HG02870 (cell line): ENCODE measurements around the gene NMT1.

Source experiments
- ATAC-seq: cut with Tn5 transposase; IDR thresholded peaks from one replicate; pipeline ENCODE4 v1.9.1; 2021; ENCODE audit warnings: mild to moderate bottlenecking, moderate library complexity; ENCODE audit not compliant: unreplicated experiment

The NMT1 gene

GRCh38 chr17:45060797-45061605, at the start of gene NMT1:
Gene NMT1, plus strand, starts transcription at chr17:45061317. Its CDS starts 13 bp downstream, at chr17:45061330.
- peak; percentile 85 for ATAC-seq

DNA sequence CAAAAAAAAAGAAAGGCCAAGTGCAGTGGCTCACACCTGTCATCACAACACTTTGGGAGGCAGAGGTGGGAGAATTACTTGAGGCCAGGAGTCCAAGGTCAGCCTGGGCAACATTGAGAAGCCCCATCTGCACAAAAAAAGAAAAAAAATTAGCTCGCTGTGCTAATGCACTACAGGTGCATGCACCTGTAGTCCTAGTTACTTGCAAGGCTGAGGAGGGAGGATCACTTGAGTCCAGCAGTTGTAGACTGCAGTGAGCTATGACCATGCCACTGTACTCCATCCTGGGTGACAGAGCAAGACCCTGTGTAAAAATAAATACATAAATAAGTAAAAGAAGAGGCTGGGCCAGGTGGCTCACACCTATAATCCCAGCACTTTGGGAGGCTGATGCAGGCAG, 49.4 kb upstream of the NMT1 start:
- ATAC-seq = no peak

- no peak for ATAC-seq
These were observed 47.8 kb upstream of the NMT1 start for GRCh38 chr17:45013021-45013997.

GRCh38 chr17:45016237-45016636, 44.9 kb upstream of the NMT1 start:
- no peak for ATAC-seq

DNA sequence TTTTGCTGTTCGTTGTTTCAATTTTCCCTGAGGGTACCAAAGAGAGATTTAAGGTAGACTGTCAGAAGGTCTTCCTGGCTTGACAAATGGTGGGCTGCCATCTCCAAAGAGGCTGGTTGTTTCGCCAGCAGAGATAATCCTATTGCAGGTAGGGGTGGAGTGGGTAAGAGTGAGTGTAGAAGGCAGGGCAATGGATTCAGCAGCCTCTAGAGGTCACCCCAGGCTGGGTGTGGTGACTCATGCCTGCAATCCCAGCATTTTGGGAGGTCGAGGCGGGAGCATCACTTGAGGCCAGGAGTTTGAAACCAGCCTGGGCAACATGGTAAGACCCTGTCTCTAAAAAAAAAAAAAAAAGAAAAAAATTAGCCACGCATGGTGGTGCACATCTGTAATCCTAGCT, 44.3 kb upstream of the NMT1 start:
- no peak for ATAC-seq

- no peak for ATAC-seq
These were observed 42.6 kb upstream of the NMT1 start for GRCh38 chr17:45018514-45018847.

DNA sequence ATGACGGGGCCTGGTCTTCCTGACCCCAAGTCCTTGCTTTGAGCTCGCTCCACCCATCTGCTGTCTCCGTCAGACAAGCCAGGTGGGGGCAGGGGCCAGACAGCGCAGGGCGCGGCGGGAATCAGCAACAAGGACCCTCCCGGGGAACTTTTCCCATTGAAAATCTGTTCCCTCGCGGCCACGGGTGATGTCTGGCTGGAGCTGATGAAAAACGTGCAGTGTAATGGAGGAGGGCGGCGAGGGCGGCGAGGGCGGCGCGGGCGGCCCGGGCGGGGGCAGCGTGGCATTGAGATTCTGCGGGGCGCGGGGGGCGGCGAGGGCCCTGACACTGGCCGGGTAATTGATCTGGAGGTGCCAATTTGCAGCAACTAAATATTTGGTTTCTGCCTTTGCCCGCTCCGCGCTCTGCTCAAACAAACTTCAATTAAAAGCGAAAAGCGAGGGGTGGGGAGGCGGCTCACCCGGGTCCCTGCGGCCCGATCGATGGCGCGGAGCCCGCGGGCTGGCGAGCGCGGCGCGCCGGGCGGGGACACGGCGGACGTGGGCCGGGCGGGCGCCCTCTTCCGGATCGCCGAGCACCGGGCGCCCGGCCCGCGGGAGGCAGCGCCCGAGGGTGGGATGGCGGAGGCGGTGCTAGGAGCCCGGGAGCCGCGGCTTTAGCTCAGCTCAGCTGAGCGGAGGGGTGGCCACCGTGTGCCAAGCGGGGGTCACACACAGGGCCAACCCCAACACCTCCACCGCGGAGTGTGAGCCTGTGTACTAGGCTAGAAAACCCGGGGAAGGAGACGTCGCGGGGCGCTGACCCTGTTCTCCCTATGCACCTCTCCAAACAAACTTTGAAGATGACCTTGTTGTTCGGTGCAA, 42.0 kb upstream of the NMT1 start:
- no peak for ATAC-seq

DNA sequence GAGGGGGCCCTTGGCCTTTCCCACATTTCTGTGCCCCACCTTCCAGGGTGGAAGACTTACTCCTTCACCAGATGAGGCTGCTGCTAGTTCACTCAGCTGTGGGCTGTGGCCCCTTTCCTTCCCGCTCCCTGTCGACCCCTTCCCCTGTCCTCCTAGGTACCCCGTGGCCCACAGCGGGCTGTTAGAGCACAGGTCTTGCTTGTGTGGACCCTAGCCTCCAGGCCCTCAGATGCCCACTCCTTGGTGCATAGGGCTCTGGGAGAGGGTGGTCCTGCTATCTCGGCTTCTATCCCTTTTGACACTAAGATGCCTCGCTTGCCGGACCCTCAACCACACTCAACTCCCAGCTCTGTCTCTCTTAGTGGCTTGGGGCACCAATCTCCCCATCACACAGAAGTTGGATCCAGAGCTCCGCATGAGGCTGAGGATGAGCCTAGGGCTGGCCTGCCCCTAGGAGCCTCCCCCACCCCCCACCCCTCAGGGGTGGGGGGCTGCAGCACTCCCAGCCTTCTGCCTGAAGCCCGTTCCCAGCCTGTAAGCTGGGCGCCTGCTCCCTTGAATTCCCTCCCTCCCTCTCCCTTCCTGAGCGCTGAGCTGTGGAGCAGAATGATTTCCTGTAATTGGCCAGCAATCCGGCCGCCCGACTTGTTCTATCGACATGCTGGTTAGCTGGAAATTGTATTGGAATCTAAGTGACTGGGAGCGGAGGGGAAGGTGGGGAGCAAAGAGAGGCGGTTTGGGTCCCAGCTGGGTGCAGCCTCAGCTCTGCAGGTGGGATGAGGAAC, 40.6 kb upstream of the NMT1 start:
- no peak for ATAC-seq

GRCh38 chr17:45021607-45022287, 39.4 kb upstream of the NMT1 start:
- ATAC-seq = no peak

DNA sequence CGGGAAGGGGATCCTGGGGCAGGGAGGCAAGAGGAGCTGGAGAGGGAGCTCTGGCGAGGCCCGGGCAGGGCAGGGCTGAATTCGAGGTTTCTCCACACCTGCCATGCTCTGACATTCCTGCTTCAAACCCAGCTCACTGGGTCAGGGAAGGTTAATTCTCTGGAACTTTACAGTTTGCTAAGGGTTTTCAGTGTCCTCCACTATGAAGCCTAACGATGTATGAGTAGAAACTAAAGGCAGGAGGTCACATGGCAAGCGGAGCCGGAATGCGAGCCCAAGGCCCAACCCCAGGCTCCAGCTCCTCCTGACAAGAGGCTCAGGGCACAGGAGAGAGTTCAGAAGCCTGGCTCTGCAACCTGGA, 38.8 kb upstream of the NMT1 start:
- no peak for ATAC-seq

DNA sequence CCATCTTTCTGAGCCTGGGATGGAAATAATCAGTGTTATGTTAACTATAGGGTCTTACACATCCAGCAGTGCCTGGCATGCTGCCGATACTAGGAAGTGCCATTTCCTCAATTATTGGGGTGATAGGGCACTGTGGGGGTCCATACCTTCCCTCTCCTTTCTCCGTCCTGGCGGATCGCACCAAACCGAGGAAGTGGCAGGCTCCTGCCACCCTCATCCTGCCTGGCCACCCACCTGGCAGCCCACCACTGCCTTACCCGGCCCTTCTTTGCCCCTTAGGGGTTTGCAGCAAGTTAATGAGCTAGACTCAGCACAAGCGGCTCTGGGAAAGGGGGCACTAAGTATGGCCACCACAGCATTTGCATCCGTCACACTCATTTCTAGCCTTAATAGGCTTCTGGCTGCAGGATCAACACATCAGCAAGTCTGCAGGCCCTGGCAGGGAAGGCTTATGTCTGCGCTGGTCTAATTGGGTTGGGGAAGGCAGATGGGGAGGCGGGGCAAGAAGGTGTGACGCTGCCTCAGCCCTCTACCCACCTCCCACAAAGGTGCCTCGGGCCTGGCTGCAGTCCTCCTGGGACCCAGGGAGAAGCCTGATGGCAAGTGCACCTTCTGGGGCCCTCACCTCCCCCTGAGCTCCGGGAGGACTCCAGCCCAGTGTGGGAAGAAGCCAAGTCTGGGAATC, 38.3 kb upstream of the NMT1 start:
- ATAC-seq = no peak

GRCh38 chr17:45029096-45029495, 32.0 kb upstream of the NMT1 start:
- ATAC-seq = no peak

DNA sequence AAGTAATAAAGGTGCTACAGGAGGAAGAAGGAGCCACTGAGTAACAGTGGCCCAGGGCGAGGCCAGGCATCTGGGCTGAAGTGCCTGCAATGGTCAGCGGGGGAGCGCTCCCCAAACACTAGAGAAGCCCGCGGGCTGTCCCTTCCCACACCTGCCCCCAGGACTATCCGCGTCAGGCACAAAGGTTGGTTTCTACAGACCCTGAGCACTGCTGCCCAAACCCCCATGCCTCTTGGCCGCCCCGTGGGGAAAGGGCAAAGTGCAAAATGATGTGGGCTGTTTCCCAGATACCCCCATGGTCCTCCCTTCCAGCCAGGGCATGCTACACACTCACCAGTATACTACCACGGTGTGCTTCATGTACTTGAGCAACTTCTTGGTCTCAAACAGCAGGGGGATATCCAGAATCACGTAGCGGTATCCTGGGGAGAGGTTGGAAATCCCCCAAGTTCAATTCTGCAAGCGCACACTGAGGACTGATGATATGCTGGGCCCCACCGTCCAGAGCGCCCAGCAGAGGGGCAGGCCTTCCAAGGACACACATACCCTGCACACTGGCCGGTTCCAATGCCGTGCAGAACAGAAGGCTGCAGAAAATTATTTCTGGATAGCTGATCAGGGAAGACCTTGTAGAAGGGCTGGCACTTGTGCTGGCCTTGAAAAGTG, 31.2 kb upstream of the NMT1 start:
- no peak for ATAC-seq

DNA sequence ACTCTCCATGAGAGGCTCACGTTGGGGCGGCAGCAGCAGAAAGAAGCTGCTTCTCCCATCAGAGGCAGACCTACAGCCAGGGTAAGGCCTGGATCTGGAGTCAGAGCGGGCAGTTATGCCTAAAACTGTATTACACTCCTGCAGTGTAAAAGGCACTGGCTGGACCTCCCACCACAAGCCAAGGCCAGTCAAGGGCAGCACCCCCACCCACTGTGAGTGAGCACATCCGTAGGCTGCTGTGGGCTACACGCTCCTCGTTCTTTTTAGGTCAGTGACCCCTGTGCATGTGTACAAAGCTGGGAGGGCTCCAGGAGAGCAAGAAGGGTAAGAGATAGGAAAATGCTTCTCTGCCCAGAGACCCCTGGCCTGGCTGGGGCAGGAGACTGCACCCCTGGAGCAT, 30.4 kb upstream of the NMT1 start:
- no peak for ATAC-seq

DNA sequence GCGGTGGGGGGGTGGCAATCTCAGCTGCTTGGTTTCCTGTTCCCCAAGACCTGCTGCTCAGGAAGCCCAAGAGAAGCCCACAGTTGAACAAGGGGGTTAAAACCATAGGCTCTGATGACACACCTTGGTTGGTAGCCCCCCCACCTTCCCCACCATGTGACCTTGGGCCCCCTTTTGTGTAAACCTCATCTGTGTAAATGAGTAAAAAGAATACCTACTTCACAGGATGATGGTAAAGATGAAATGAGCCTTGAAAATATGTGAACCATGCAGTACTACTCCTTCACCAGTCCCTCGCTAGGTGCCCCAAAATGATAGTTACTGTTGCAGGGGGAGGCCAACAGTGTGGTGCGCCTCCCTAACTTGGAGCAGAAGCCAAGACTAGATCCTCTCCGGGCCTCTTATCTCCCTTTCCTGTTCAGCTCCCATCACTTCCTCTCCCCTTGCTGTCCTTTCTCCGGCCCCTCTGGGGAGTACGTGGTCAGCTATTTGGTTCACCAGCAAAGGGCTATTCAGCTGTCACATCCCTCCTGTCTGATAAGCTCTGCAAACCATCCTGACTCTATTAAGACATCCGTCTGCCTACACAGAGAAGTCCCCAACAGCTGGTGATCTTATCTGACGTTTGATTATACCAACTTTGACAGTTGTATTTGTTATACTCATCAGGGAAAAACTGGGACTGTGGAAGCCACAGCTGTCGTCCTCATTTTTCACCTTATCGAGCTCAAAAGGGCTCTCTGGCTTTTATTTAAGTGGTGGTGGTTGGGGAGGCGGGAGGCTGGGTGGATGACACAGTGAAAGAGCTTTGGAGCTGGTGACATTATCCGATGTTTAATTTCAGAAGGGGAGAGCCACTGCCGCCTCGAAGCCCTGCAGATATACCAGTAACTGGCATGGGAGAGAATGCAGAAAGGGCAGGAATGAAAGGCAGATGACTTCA, 29.6 kb upstream of the NMT1 start:
- ATAC-seq = no peak

DNA sequence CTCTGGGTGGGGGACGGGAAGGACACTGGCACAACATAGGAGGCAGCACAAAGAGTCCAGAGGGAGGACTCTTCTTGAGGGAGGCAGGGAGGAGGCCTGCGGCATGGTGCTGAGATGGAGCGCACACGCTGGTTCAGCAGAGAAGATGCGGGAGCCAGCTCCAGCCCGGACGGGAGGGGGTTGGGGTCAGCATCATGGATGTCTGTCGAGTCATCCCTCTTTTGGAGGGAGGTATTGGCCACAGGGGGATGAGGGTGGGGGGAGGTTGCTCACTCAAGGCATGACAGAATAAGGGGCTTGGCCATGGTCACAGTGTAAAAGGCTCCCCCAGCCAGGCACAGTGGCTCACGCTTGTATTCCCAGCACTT, 29.0 kb upstream of the NMT1 start:
- ATAC-seq = no peak

- no peak for ATAC-seq
These were observed 26.5 kb upstream of the NMT1 start for GRCh38 chr17:45034599-45034998.

DNA sequence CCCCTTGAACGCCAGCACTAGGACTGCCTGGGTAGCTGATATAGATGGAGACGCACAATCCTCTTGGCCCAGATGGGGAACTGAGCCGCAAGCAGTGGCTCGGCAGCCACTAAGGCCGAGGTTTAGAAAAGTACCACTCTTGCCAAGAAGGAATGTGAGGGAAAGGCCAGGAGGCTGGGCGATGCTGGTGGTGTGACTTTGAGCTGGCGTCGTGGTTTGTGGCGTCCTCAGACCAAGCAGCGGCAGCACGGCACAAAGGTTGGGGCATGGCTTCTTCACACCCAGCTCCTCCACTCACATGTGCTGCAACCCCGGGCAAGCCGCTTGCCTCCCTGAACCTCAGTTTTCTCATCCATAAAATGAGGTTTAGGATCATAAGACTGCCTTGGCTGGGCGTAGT, 25.3 kb upstream of the NMT1 start:
- no peak for ATAC-seq
